ENCODE measurements around the gene ZNF598. TPM values are rescaled to one million over a fixed set of nuclear protein-coding genes. Genes with fewer than 3 reads are reported as not detected.
A peak's percentile ranks its signal among the peaks of the same experiment; 100 is the strongest.

ZNF598 gene
- polyA plus RNA-seq, 1 experiment, result 8.2 TPM

DNA sequence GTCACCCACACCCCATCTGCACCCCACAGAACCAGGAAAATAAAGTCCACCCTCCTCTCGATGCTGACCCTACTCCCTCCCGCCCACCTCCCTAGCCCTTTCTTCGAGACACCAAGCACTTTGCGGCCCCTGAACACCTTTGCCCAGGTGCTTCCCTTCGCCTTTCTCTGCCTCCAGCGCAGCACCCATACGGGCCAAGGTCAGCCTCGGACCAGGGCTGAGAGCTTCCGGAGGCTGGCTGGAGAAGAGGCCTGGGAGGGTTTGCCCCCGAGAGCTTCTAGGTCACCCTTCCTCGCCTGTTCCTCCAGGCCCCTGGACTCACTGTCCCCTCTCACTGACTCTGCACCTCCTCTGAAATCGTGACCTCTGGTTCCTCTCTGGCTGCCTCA is 14.4 kb upstream of the ZNF598 start:
- CTCF ChIA-PET, result interaction anchor here (4.6 to 5.4 kb wide), 2 partner anchors 32 to 116 kb away, joined by 49 to 87 read pairs; no protein-coding TSS in a partner anchor

DNA sequence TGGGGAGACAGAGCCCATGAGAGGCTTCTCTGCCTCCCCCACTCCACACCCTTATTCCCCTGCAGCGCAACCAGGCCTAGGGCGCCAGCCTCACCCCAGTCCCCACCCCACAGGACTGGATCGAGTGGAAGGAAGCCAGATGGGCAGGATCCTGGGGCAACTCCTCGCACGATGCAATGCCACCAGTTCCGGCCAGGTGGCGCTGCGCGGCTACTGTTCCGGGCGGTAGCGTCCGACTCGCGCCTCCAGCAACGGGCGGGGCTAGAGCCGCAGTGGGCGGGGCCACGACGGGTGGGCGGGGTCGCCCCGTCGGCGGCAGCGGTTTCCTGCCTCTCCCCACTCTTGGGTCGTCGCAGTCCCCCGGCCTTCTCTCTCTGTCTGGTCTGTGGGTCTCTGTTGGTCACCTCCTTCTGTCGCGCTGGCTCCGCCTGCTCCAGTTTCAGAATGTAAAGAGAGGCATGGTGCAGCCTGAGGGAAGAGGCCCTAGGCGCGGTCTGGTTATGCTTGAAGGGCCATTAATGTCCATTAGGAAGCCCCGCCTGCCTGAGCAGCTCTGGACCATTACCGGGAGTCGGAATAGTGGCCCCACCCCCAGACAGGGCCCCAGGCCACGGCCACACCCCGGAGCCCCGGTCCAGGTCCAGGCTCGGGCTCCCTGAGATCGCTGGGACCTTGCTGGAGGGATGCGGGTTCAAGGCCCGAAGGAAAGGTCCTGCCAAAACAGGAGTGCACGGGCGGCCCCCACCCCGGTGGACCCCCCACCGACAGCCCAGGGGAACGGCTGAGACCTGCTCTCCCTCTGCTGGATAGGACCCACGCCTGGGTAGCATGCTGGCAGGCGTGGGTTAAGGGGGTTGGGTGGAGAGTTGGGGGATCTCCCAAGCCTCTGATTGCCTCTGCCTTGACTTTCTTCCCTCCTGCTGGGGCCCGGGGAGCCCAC is 13.7 kb upstream of the ZNF598 start:
- Histone ChIP-seq H3K27me3 (ENCODE audit: control insufficient read depth, insufficient read depth, low read length) (peaks cover 5% of the 10 kb centered on the region), H3K27ac (ENCODE audit: low read depth, low read length) (peak overlapping the region; percentile 21), H3K9me3 (ENCODE audit: control insufficient read depth, insufficient read depth, low read length) (no peaks in the 10 kb centered on the region; the same call in 1 of the 2 replicates), H3K4me3 (ENCODE audit: low read depth, low read length) (peak overlapping the region; percentile 40)
- ChIA-PET POLR2A (interaction anchor here (0.6 to 3.8 kb wide), 7 partner anchors 16 to 231 kb away, joined by 3 to 22 read pairs (median 6); partner anchors contain the start of genes NTHL1, TRAF7 and TSC2), CTCF (interaction anchor here (0.6 to 5.4 kb wide), 20 partner anchors 9 to 130 kb away, joined by 3 to 87 read pairs (median 4); partner anchors contain the start of genes NTHL1 and TSC2)
- TF ChIP-seq, protein P1, sequence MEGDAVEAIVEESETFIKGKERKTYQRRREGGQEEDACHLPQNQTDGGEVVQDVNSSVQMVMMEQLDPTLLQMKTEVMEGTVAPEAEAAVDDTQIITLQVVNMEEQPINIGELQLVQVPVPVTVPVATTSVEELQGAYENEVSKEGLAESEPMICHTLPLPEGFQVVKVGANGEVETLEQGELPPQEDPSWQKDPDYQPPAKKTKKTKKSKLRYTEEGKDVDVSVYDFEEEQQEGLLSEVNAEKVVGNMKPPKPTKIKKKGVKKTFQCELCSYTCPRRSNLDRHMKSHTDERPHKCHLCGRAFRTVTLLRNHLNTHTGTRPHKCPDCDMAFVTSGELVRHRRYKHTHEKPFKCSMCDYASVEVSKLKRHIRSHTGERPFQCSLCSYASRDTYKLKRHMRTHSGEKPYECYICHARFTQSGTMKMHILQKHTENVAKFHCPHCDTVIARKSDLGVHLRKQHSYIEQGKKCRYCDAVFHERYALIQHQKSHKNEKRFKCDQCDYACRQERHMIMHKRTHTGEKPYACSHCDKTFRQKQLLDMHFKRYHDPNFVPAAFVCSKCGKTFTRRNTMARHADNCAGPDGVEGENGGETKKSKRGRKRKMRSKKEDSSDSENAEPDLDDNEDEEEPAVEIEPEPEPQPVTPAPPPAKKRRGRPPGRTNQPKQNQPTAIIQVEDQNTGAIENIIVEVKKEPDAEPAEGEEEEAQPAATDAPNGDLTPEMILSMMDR (IDR thresholded peaks at IDR 0.05; ENCODE audit: low read depth, low read length), result peak; percentile 87
- peak; percentile 66 for DNase-seq (ENCODE audit: low read depth, low spot score)

More for the DNA sequence above, 14.4 kb upstream of the ZNF598 start:
- H3K9me3 ChIP-seq (ENCODE audit: control insufficient read depth, insufficient read depth, low read length), result no peaks in the 10 kb centered on the region; the same call in 1 of the 2 replicates
- H3K4me3 ChIP-seq (ENCODE audit: low read depth, low read length), result no peak overlapping the region
- H3K27ac ChIP-seq (ENCODE audit: low read depth, low read length), result no peak overlapping the region
- peaks cover 5% of the 10 kb centered on the region for H3K27me3 ChIP-seq (ENCODE audit: control insufficient read depth, insufficient read depth, low read length)
- no peak for DNase-seq (ENCODE audit: low read depth, low spot score)
- POLR2A ChIA-PET, result interaction anchor here (0.7 to 3.8 kb wide), 2 partner anchors 9 to 131 kb away, joined by 3 to 22 read pairs; partner anchors contain the start of gene TRAF7
- TF ChIP-seq, protein P1 (IDR thresholded peaks at IDR 0.05; ENCODE audit: low read depth, low read length), result no peak

DNA sequence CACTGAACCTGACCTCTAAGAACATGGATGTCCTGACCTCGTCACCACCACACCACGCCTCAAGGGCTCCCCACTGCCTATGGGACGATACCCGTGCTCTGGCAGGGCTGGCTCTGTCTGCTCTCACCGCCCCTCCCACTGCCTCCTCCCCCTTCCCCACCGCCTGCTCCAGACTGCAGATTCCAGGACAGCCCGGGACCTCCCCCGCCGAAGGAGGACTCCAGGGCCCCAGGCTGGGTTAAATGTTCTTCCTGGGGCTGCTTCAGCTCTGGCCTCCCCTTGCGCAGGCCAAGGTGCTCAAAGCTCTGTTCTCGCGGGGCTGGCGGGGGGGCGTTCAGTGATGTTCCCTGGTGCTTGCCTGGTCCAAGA is 13.1 kb upstream of the ZNF598 start:
- Histone ChIP-seq H3K27ac (ENCODE audit: low read depth, low read length) (no peak overlapping the region), H3K9me3 (ENCODE audit: control insufficient read depth, insufficient read depth, low read length) (no peaks in the 10 kb centered on the region; the same call in 1 of the 2 replicates)
- DNase-seq (ENCODE audit: low read depth, low spot score), result no peak

DNA sequence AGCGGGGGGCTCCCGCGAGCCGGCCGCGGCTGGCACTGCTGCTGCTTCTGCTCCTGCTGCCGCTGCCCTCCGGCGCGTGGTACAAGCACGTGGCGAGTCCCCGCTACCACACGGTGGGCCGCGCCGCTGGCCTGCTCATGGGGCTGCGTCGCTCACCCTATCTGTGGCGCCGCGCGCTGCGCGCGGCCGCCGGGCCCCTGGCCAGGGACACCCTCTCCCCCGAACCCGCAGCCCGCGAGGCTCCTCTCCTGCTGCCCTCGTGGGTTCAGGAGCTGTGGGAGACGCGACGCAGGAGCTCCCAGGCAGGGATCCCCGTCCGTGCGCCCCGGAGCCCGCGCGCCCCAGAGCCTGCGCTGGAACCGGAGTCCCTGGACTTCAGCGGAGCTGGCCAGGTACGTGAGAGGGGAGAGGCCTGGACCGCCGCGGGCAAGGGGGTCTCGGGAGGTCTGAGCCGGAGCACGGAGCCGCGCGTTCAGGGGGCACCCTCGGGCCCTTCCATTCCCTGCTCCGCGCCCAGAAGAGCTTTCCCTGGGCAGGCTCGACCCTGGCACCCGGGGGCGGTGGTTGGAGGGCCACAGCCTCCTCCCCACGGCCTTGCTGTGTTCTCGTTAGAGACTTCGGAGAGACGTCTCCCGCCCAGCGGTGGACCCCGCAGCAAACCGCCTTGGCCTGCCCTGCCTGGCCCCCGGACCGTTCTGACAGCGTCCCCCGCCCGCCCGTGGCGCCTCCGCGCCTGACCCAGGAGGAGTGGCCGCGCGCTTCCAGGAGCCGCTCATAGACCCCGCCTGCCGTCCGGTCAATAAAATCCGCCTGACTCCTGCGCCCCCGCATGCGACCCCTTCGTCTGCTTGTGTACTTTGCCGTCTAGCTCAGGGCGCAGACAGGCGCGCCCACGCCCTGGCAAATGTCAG is 10.6 kb upstream of the ZNF598 start:
- no peaks in the 10 kb centered on the region for H3K9me3 ChIP-seq (ENCODE audit: control insufficient read depth, insufficient read depth, low read length)
- CTCF ChIA-PET, result interaction anchor here (1.6 kb wide), 1 partner anchor 36 kb away, joined by 3 read pairs; no protein-coding TSS in a partner anchor
- H3K27ac ChIP-seq (ENCODE audit: low read depth, low read length), result no peak overlapping the region
- H3K4me3 ChIP-seq (ENCODE audit: low read depth, low read length), result peak overlapping the region; percentile 4; the same call in 1 of the 2 replicates
- H3K27me3 ChIP-seq (ENCODE audit: control insufficient read depth, insufficient read depth, low read length), result peaks cover 5% of the 10 kb centered on the region
- TF ChIP-seq, protein P1 (IDR thresholded peaks at IDR 0.05; ENCODE audit: low read depth, low read length), result no peak
- POLR2A ChIA-PET, result interaction anchor here (0.6 kb wide), 1 partner anchor 135 kb away, joined by 3 read pairs; the partner anchor contains the start of gene TRAF7
- DNase-seq (ENCODE audit: low read depth, low spot score), result no peak

More for the DNA sequence above, 13.1 kb upstream of the ZNF598 start:
- ChIA-PET POLR2A (interaction anchor here (0.6 to 3.8 kb wide), 9 partner anchors 11 to 232 kb away, joined by 3 to 22 read pairs (median 6); partner anchors contain the start of genes NTHL1, TRAF7 and TSC2), CTCF (interaction anchor here (0.6 to 5.4 kb wide), 23 partner anchors 9 to 133 kb away, joined by 3 to 87 read pairs (median 4); partner anchors contain the start of genes NTHL1, TRAF7 and TSC2)
- H3K27me3 ChIP-seq (ENCODE audit: control insufficient read depth, insufficient read depth, low read length), result peaks cover 5% of the 10 kb centered on the region
- TF ChIP-seq, protein P1 (IDR thresholded peaks at IDR 0.05; ENCODE audit: low read depth, low read length), result no peak
- peak overlapping the region; percentile 40 for H3K4me3 ChIP-seq (ENCODE audit: low read depth, low read length)
